Ovary (tissue), 9 donors: ENCODE measurements around the gene EEF1AKMT3. TPM values are rescaled to one million over a fixed set of nuclear protein-coding genes. Genes with fewer than 3 reads are reported as not detected.

Source experiments
- DNase-seq, 5 donors: peaks; one replicate each; pipeline ENCODE4 v3.0.0-alpha.2; 2019 to 2020
- H3K27ac ChIP-seq, 2 donors: fragments of 200-600 bp; one replicate each; pipeline versions ENCODE4 v1.5.1 to v1.8.0; 2019 to 2022
- H3K27me3 ChIP-seq: fragments of 200-600 bp; one replicate; pipeline ENCODE4 v1.8.0; 2022
- H3K36me3 ChIP-seq: fragments of 200-600 bp; sonication (generic); one replicate; pipeline ENCODE4 v1.5.1; 2019
- H3K4me1 ChIP-seq: one replicate; pipeline ENCODE4 v1.8.1; 2013; ENCODE audit warnings: mild to moderate bottlenecking, moderate library complexity; ENCODE audit not compliant: insufficient read depth
- H3K4me3 ChIP-seq: fragments of 200-600 bp; sonication (generic); one replicate; pipeline ENCODE4 v1.5.1; 2017
- H3K9me3 ChIP-seq, 2 donors: fragments of 200-600 bp in 1 of 2; sonication (generic) in 1 of 2; one replicate each; pipeline versions ENCODE4 v1.5.1 to v1.8.1; 2013 to 2019; ENCODE audit warnings: mild to moderate bottlenecking in 1 of 2, moderate library complexity in 1 of 2
- CTCF ChIP-seq, 3 donors: fragments of 450-650 bp in 2 of 3; fragments of 200-600 bp in 1 of 3; IDR thresholded peaks; one replicate each; pipeline versions ENCODE4 v1.5.1 to v1.8.0; 2016 to 2022; ENCODE audit warnings: antibody characterized with exemption in 3 of 3, mild to moderate bottlenecking in 1 of 3
- EP300 ChIP-seq: sonication (generic); formaldehyde crosslinking; IDR thresholded peaks from one replicate; pipeline ENCODE4 v1.6.1; 2017; ENCODE audit warnings: antibody characterized with exemption
- POLR2A ChIP-seq: fragments of 450-650 bp; IDR thresholded peaks from one replicate; pipeline ENCODE4 v1.6.1; 2017; ENCODE audit warnings: antibody characterized with exemption, mild to moderate bottlenecking, moderate library complexity
- WGBS, 3 donors: extraction: QIAGEN DNeasy Blood & Tissue Kit in 1 of 3; methylation state at CpG; one replicate each; pipeline versions ENCODE4 v1.1.5 to v1.1.7; 2013 to 2017; 5-methylcytosine and 5-hydroxymethylcytosine counted together
- intact Hi-C, 4 donors: fragments of 100-400 bp; cut with DNase I; formaldehyde crosslinking; loops; one replicate each; pipeline versions ENCODE4 v1.11.0 to v1.15.1; 2022 to 2023
- polyA plus RNA-seq, 2 donors: library from polyadenylated mRNA; stranded (reverse); fragments of 200-250 nt in 1 of 2; fragments of 350-450 nt in 1 of 2; fragmentation: Illumina TruSeq in 1 of 2; extraction: RNeasy Lipid Tissue Mini Kit (QIAGEN cat#74804) in 1 of 2; gene quantifications; one replicate each; pipeline ENCODE4 v1.2.3, GENCODE V29; 2013 to 2014
- total RNA-seq, 7 donors: library from RNA; depleted of rRNA in 2 of 7; stranded (reverse); fragments of >200 nt in 2 of 7; fragmentation: NEBNext Ultra II Directional in 3 of 7; extraction: Animal tissue kit (Norgen Biotek cat#: 25700) in 3 of 7; gene quantifications; one replicate each; pipeline versions ENCODE4 v1.1.0 to v1.2.4, GENCODE V29; 2016 to 2023
- donor health status: DM: no; HTN: no; CAD: no; lungs with moderate emphysema.
- donor health status: DM: no; HTN: no; CAD: no.
- donor health status: Bipolar disorder and iron deficiency.
- donor health status: DM: yes; HTN: yes; CAD: no.
- donor health status: DM: no; HTN: no; CAD: no.
- donor health status: DM: yes; HTN: yes; CAD: no.

EEF1AKMT3 gene
- total and polyA plus RNA-seq, 9 donors, result 10.4 to 18.0 (median 15.0) TPM

GRCh38 chr12:57726884-57727757 lies 45.3 kb upstream of the EEF1AKMT3 start:
- Histone ChIP-seq H3K9me3 (no peaks in the 10 kb centered on the region), H3K27ac (no peak overlapping the region), H3K36me3 (no peaks in the 10 kb centered on the region), H3K27me3 (no peaks in the 10 kb centered on the region), H3K4me1 (peaks cover 7% of the 10 kb centered on the region), H3K4me3 (peak overlapping the region; percentile 58)
- TF ChIP-seq CTCF (IDR thresholded peaks at IDR 0.05) (peak in 2 of 3 donors; percentile 55 to 74), POLR2A (no peak)
- WGBS, 3 donors, result 21 to 37% (median 27%) methylated on average over 70 to 76 of the region's 76 CpGs
- intact Hi-C loops, result no loop called here
- peak in 4 of 5 donors; percentile 56 to 71 (median 70) for DNase-seq

GRCh38 chr12:57727758-57728395 lies 44.5 kb upstream of the EEF1AKMT3 start:
- intact Hi-C loops, result no loop called here
- no peak for TF ChIP-seq CTCF (IDR thresholded peaks at IDR 0.05)
- no peak for TF ChIP-seq EP300
- no peak for TF ChIP-seq POLR2A
- 63 to 75% (median 74%) methylated on average over 21 of the region's 21 CpGs for WGBS, 3 donors
- no peak overlapping the region for H3K27ac ChIP-seq
- no peaks in the 10 kb centered on the region for H3K9me3 ChIP-seq
- peak in 1 of 5 donors; percentile 15 for DNase-seq
- H3K4me3 ChIP-seq, result no peak overlapping the region
- no peaks in the 10 kb centered on the region for H3K27me3 ChIP-seq
- peaks cover 7% of the 10 kb centered on the region for H3K4me1 ChIP-seq
- no peaks in the 10 kb centered on the region for H3K36me3 ChIP-seq

- peak in 2 of 5 donors; percentile 10 for DNase-seq
- no peak for TF ChIP-seq POLR2A
- TF ChIP-seq EP300, result no peak
- TF ChIP-seq CTCF (IDR thresholded peaks at IDR 0.05), result no peak
- intact Hi-C loops, result no loop called here
Measured at GRCh38 chr12:57729321-57729844, 43.0 kb upstream of the EEF1AKMT3 start.

GRCh38 chr12:57730336-57731067 lies 41.9 kb upstream of the EEF1AKMT3 start:
- Histone ChIP-seq H3K27me3 (no peaks in the 10 kb centered on the region), H3K36me3 (no peaks in the 10 kb centered on the region), H3K4me3 (no peak overlapping the region), H3K27ac (no peak overlapping the region), H3K9me3 (no peaks in the 10 kb centered on the region), H3K4me1 (peaks cover 7% of the 10 kb centered on the region)
- WGBS, 3 donors, result 75 to 81% (median 81%) methylated on average over 13 of the region's 13 CpGs
- TF ChIP-seq EP300, result no peak
- no peak for TF ChIP-seq POLR2A
- TF ChIP-seq CTCF (IDR thresholded peaks at IDR 0.05), result no peak
- DNase-seq, result peak in 1 of 5 donors; percentile 10
- intact Hi-C loops, result loop anchor here in 1 of 4 donors (5.0 kb wide), 1 partner anchor 707 kb away; no protein-coding TSS in a partner anchor

More at GRCh38 chr12:57729321-57729844, 43.0 kb upstream of the EEF1AKMT3 start:
- no peaks in the 10 kb centered on the region for H3K27me3 ChIP-seq
- peaks cover 7% of the 10 kb centered on the region for H3K4me1 ChIP-seq
- no peak overlapping the region for H3K4me3 ChIP-seq
- no peaks in the 10 kb centered on the region for H3K9me3 ChIP-seq
- no peak overlapping the region for H3K27ac ChIP-seq
- 44 to 57% (median 47%) methylated on average over 5 of the region's 5 CpGs for WGBS, 3 donors
- H3K36me3 ChIP-seq, result no peaks in the 10 kb centered on the region
